ENCODE measurements around the gene ALAS1. TPM values are rescaled to one million over a fixed set of nuclear protein-coding genes. Genes with fewer than 3 reads are reported as not detected.

Gene ALAS1
- total RNA-seq, 2 donors from 2014 or later, result 14.4 to 15.6 TPM

DNA sequence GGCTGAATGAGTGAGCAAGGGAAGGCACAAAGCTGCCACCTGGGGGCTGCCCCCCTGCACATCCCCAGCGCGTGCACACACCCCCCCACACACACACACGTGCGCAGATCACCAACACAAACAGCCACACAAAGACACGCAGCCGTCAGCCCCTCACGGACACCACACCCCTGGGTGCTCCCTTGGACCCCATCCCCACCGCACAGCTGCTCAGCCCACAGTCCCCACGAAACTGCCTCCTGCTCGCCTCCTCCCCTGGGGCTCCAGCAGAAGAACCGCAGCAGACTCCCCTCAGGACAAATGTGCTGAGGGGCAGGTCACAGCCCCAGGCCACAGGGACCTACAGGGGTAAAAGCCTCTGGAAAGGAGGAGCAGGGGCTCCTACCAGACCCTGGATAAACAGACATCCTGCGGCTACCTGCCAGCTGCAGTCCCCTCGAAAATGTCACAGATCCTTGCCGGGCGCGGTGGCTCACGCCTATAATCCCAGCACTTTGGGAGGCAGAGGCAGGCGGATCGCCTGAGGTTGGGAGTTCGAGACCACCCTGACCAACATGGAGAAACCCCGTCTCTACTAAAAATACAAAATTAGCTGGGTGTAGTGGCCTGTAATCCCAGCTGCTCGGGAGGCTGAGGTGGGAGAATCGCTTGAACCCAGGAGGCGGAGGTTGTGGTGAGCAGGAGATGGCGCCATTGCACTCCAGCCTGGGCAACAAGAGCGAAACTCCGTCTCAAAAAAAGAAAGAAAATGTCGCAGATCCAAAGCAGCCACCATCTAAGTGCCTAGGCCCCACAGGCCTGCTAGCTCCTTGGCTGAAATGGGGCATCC lies 34.5 kb downstream of the ALAS1 start:
- H3K36me3 Mint-ChIP-seq (ENCODE audit: low read depth), result no peaks in the 10 kb centered on the region

DNA sequence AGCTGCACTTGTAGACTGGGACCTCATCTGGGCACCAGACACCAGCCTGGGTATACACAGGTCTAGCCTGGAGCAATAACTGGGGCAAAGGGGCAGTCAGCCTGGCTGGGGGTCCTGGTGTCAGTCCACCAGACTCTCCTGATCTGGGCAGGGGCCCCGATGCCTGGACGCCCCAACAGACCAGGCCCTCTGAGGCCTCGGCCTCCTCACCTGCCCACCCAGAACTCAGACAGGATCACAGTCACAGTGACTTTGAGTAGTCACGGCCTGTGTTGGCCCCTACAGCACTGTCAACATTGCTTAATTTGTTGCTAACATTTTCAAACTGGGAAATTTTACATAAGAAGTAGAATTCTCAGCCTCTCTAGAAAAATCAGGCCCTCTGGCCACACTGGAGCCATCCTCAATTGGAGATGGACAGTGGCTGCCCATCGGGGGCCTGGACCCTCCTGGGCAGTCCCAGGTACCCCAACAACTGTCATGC lies 35.2 kb downstream of the ALAS1 start:
- DNase-seq (no peak), ATAC-seq (no peak)
- H3K36me3 Mint-ChIP-seq (ENCODE audit: low read depth), result no peaks in the 10 kb centered on the region
- no peak overlapping the region for H3K4me3 Mint-ChIP-seq
- no peaks in the 10 kb centered on the region for H3K27me3 Mint-ChIP-seq
- peaks cover 38% of the 10 kb centered on the region for H3K4me1 Mint-ChIP-seq
- no peaks in the 10 kb centered on the region for H3K9me3 ChIP-seq (ENCODE audit: control insufficient read depth, low read length, poor library complexity, severe bottlenecking)
- peak overlapping the region; percentile 79 for H3K27ac Mint-ChIP-seq

More for the DNA sequence above, 34.5 kb downstream of the ALAS1 start:
- H3K27me3 Mint-ChIP-seq, result no peaks in the 10 kb centered on the region
- ATAC-seq (no peak), DNase-seq (no peak)
- peak overlapping the region; percentile 79 for H3K27ac Mint-ChIP-seq
- no peaks in the 10 kb centered on the region for H3K9me3 ChIP-seq (ENCODE audit: control insufficient read depth, low read length, poor library complexity, severe bottlenecking)
- H3K4me1 Mint-ChIP-seq, result peaks cover 35% of the 10 kb centered on the region
- H3K4me3 Mint-ChIP-seq, result no peak overlapping the region

DNA sequence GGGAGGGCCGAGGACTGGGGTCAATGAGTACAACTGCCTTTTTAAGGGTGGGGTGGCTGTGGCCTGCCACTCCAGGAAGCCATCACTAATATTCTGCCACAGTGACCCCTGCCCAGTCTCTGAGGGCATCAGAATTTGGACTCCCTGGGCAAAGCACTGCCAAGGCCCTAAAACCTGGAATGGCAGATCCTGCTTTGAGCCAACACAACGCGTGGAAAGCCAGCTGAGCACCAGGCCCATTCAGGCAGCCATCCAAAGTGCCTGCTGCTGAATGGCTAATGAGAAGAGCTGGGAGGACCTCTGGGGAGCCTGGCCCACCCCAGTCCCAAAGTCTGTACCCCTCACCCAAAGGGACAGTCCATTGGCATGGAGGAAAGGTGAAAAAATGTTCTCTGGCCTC lies 36.0 kb downstream of the ALAS1 start:
- H3K36me3 Mint-ChIP-seq (ENCODE audit: low read depth), result no peaks in the 10 kb centered on the region
- H3K27me3 Mint-ChIP-seq, result no peaks in the 10 kb centered on the region
- peaks cover 42% of the 10 kb centered on the region for H3K4me1 Mint-ChIP-seq
- H3K4me3 Mint-ChIP-seq, result no peak overlapping the region
- ATAC-seq, result no peak
- DNase-seq, result no peak
- H3K27ac Mint-ChIP-seq, result peak overlapping the region; percentile 54
- no peaks in the 10 kb centered on the region for H3K9me3 ChIP-seq (ENCODE audit: control insufficient read depth, low read length, poor library complexity, severe bottlenecking)

DNA sequence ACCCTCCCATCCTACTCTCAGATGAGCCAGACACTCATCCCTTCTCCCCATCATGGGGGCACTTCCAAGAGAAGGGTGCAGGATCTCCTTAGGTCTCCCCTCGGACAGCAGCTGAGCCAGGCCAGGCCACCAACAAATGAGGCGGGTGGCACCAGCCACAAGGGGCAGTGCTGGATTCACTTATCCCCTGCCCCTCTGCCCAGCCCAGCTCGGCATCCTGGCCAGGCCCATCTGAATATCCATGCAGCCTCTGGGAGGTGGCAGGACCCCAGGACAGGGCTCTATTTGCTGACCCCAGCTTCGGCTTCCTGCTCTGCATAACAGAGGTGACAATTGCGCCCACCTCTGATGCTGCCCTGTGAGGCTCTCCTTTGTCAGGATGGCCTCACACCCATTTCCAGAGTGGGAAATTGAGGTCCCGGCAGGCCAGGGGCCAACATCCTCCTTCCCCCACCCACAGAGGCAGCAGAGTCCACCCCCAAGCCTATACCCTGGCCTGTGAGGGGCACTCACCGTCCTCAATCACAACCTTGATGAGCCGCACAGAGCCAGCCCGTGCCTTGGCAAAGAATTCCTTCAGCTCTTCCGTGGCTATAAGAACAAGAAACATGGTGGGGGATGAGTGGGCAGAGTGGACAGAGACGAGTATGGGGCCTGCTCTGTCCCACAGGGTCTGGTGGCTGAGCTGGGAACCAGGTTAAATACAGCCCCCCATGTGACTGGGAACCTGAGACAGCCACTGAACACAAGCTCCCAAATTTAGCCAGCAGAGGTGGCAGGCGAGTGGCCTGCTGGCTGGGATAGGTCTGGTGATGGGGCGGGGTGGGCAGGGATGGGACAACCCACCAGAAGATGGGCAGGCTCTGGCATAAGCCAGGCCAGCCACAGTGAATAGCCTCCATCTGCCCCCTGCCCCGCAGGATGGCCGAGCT lies 36.8 kb downstream of the ALAS1 start:
- DNase-seq, result no peak
- peaks cover 45% of the 10 kb centered on the region for H3K4me1 Mint-ChIP-seq
- H3K4me3 Mint-ChIP-seq, result no peak overlapping the region
- peak overlapping the region; percentile 95 for H3K27ac Mint-ChIP-seq
- peaks cover 2% of the 10 kb centered on the region for H3K36me3 Mint-ChIP-seq (ENCODE audit: low read depth)
- no peaks in the 10 kb centered on the region for H3K27me3 Mint-ChIP-seq
- ATAC-seq, result no peak
- H3K9me3 ChIP-seq (ENCODE audit: control insufficient read depth, low read length, poor library complexity, severe bottlenecking), result no peaks in the 10 kb centered on the region

DNA sequence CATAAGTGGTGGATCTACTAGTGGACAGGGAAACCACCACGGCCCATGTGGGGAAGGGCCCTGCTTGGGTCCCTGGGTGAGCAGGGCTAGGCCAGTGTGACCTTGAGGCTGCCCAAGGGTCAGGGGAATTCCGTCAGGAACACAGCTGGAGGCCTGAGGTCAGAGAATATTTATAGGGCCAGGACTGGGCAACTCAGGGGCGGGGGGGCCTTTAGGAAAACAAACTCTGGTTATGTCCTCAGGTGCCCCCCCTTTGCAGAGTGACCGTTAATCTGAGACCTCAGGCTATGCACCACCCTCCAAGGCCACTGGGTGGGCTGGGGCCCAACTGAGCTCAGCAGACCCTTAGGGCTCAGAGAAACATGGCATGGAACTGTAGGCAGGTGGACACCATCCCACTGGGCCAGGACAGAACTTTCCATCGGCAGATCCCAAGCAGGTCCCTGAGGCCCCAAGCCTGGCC lies 38.5 kb downstream of the ALAS1 start:
- no peaks in the 10 kb centered on the region for H3K27me3 Mint-ChIP-seq
- H3K4me3 Mint-ChIP-seq, result peak overlapping the region; percentile 97
- H3K27ac Mint-ChIP-seq, result peak overlapping the region; percentile 95
- no peaks in the 10 kb centered on the region for H3K9me3 ChIP-seq (ENCODE audit: control insufficient read depth, low read length, poor library complexity, severe bottlenecking)
- H3K36me3 Mint-ChIP-seq (ENCODE audit: low read depth), result peaks cover 2% of the 10 kb centered on the region
- H3K4me1 Mint-ChIP-seq, result peaks cover 57% of the 10 kb centered on the region
- ATAC-seq, result no peak
- no peak for DNase-seq

DNA sequence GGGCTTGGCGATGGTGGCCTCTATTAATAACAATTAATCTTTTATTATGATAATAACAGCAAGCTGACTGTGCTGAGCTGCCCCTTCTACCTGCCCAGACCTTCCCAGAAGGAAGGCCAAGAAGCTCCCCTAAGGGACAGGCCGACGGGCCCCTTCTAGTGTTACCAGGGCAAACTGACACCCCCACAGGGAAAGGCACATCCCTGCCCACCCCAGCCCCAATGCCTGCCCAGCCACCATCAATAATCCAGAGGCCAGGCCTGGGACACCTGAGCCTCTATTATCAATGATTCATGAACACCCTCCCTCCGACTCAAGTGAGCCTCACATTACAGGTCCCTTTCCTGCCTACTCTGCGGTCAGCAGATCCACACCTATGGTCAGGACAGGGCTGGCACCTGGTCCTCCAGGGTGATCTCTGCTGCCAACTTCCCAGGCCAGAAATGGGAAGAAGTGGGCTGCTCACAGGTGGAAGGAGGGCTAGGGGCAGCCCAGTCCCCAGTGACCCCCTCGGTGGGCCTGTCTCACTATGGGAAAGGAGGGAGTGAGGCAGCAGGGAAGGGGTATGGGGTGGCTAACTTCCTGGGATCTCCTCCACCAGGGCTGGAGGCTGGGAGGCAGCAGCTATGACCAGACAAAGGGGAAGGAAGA lies 39.2 kb downstream of the ALAS1 start:
- H3K9me3 ChIP-seq (ENCODE audit: control insufficient read depth, low read length, poor library complexity, severe bottlenecking), result no peaks in the 10 kb centered on the region
- Mint-ChIP-seq H3K36me3 (ENCODE audit: low read depth) (peaks cover 2% of the 10 kb centered on the region), H3K27ac (peak overlapping the region; percentile 95), H3K4me1 (peaks cover 54% of the 10 kb centered on the region), H3K4me3 (peak overlapping the region; percentile 97), H3K27me3 (no peaks in the 10 kb centered on the region)
- no peak for DNase-seq
- no peak for ATAC-seq

DNA sequence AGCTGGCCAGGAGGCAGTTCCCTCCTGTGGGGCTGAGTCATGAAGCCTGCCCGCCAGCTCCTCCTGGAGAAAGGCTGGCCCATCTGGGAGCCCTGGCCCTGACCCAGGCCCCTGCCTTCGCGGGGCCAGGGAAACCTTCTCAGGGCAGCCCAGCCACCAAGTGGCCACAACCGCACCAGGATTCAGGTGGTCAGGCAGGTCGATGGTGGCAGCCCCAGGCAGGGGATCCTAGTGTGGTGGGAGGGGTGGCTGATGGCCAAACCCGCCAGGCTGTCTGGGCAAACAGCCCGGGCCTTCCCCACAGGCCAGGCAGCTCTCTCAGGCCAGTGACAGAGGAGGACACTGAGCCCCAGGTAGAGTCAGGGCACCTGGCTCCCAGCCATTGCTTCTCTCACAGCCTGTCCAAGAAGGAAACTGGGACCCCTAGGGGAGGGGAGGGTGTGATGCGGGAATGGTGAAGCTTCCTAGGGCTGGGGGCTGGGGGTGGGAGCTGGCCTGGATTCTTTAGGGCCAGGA lies 39.8 kb downstream of the ALAS1 start:
- H3K4me3 Mint-ChIP-seq, result peak overlapping the region; percentile 97
- H3K27me3 Mint-ChIP-seq, result no peaks in the 10 kb centered on the region
- no peaks in the 10 kb centered on the region for H3K9me3 ChIP-seq (ENCODE audit: control insufficient read depth, low read length, poor library complexity, severe bottlenecking)
- ATAC-seq, result no peak
- peak in 1 of 3 donors; percentile 4 for DNase-seq
- peaks cover 2% of the 10 kb centered on the region for H3K36me3 Mint-ChIP-seq (ENCODE audit: low read depth)
- peak overlapping the region; percentile 95 for H3K27ac Mint-ChIP-seq
- H3K4me1 Mint-ChIP-seq, result peaks cover 51% of the 10 kb centered on the region

DNA sequence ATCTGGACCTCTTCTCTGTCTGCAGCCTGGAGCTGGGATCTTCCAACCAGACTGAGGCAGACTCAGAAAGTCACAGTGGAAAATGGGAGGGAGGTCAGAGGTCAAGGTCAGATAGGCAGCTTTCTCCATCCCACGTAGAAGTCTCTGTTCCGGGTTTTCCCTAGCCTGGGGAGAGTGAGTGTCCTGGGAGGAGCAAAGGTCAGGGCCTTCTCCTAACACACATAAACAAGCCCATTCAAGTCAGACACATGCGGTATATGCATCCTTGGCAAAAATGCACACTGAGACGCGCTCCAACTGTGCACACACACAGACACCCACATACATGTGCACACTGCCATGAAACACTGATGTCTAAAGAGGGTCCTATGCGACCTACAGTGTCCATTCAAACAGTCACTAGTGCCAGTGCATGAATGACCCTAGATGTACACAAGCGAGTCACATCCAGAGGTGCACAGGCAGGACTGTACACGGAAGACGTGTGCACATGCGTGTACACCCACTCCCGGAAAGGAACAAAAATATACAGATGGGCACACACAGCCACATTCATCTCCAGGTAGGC lies 40.3 kb downstream of the ALAS1 start:
- peak overlapping the region; percentile 95 for H3K27ac Mint-ChIP-seq
- no peak for ATAC-seq
- no peaks in the 10 kb centered on the region for H3K9me3 ChIP-seq (ENCODE audit: control insufficient read depth, low read length, poor library complexity, severe bottlenecking)

DNA sequence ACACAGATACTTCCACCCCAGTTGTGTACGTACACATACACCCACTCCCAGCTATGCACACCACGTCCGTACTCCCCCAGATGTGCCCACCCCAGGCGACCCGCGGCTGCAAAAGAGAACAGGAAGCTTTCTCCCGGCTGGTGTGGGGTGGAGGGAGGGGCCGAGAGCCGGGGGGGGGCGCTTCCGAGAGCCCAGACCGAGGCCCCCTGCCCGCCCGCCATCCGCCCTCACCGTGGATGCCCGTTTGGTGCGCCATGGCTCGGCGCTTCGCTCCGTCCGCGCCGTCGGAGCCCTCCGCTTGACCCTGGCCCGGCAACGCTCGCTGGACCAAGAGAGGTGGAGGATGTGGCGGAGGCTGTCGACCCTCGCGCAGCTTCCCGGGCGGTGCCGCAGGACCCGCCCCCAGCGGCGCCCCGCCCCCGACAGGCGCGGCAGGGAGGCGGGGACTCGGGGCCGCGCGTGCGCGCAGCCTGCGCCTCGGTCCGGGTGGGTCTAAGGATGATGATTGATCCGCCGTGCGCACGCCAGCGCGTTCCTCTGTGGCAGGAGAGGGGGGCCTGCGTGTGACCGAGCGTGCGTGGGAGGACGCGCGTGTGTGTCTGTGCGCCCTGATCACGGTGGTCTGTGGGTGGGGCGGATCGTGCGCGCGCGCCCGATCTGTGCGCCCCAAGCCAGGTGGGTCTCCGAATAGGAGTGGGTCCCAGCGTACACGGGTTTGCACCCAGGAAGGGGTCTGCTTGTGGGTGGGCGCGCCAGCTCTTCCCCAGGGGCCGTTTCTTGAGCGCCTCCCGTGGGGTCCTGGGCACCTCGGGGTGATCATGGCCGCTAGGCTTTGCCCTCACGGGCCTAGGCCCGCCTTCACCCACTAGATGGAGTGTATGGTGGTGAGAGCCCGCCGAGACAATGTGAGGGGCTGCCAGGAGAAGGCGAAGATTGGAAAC lies 41.1 kb downstream of the ALAS1 start, which contains the start of gene TWF2:
Gene TWF2, minus strand, starts transcription at position 398 of the 941 bp plus-strand sequence. Its CDS starts 142 bp downstream, at position 256.
- Mint-ChIP-seq H3K4me3 (peak within 1 kb of the TSS; percentile 97), H3K27ac (peak within 1 kb of the TSS; percentile 95), H3K36me3 (ENCODE audit: low read depth) (peaks cover 2% of the 10 kb centered on the region), H3K4me1 (peaks cover 56% of the 10 kb centered on the region), H3K27me3 (no peaks in the 10 kb centered on the region)
- DNase-seq (peak; percentile 76 to 88 (median 85)), ATAC-seq (peak; percentile 85)
- no peaks in the 10 kb centered on the region for H3K9me3 ChIP-seq (ENCODE audit: control insufficient read depth, low read length, poor library complexity, severe bottlenecking)

More for the DNA sequence above, 40.3 kb downstream of the ALAS1 start:
- Mint-ChIP-seq H3K36me3 (ENCODE audit: low read depth) (peaks cover 2% of the 10 kb centered on the region), H3K4me1 (peaks cover 51% of the 10 kb centered on the region), H3K27me3 (no peaks in the 10 kb centered on the region), H3K4me3 (peak overlapping the region; percentile 97)
- no peak for DNase-seq

DNA sequence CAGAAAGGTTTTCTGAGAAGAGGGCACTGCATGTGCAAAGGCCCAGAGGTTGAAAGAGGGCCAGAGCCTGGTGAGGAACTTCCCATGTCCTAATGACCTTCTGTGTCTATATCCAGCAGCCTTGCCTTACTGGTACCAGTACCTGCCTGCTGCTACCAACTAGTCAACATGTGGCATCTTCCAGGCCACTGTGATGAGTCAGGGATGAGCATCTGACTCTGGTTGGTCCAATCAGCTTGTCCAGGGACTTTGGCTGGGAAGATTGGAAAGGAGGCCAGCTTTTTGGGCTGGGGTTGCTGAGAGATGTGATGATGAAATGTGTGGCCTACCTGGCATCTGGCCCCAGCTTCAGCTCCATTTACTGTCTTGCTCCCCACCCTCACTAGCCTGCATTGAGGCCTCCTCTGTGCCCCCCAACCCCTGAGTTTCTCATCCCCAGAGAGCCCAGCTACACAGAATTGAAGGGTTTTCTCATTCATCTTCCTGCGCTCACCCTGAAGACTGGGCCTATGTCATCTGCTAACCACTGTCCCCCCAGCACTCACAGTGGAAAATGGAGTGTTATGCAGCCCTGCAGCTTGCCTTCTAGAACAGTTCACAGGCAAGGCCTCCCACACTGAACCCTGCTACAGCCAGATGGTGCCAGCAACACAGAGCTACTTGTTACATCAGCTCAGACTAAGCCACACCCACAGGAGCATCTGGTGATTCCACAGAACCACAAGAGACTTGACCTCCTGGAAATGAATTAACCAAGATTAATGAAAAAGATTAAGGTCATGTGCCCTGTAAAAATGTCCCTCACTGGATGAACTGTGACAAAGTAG lies 42.3 kb downstream of the ALAS1 start:
- Mint-ChIP-seq H3K27me3 (no peaks in the 10 kb centered on the region), H3K4me3 (peak overlapping the region; percentile 97), H3K27ac (peak overlapping the region; percentile 95), H3K36me3 (ENCODE audit: low read depth) (peaks cover 2% of the 10 kb centered on the region), H3K4me1 (peaks cover 61% of the 10 kb centered on the region)
- H3K9me3 ChIP-seq (ENCODE audit: control insufficient read depth, low read length, poor library complexity, severe bottlenecking), result no peaks in the 10 kb centered on the region
- ATAC-seq (peak; percentile 38), DNase-seq (peak in 1 of 3 donors; percentile 32)

DNA sequence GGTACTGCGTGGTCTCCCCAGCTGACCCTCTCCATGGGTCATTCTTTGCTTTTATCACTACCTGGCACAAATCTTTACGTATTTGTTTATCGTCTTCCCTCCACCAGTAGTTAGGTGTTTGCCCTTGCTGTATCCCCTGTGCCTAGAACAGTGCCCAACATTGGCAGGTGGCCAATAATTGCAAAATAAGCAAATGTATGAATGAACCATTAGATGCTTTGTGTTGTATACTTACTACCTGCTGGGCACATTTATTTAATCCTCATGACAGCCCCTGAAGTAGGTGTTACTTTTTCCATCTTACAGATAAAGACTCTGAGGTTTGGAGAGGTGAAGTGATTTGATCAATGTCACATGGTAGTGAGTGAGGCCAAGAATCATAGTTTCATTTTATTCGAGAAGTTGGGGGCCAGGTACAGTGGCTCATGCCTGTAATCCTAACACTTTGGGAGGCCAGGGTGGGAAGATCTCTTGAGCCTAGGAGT lies 43.0 kb downstream of the ALAS1 start:
- Mint-ChIP-seq H3K36me3 (ENCODE audit: low read depth) (peaks cover 2% of the 10 kb centered on the region), H3K27ac (peak overlapping the region; percentile 95), H3K4me3 (peak overlapping the region; percentile 97), H3K27me3 (no peaks in the 10 kb centered on the region), H3K4me1 (peaks cover 55% of the 10 kb centered on the region)
- DNase-seq, result no peak
- no peak for ATAC-seq
- H3K9me3 ChIP-seq (ENCODE audit: control insufficient read depth, low read length, poor library complexity, severe bottlenecking), result no peaks in the 10 kb centered on the region

Measured in T-helper 17 cell (primary cell).